Measurements from ENCODE around the gene AQP2.
A peak's percentile ranks its signal among the peaks of the same experiment; 100 is the strongest.

Gene AQP2

GRCh38 chr12:49963976-49964815 is 13.7 kb downstream of the AQP2 start:
- TF ChIP-seq CTCF (IDR thresholded peaks at IDR 0.05; ENCODE audit: low read depth, low read length) = no peak

DNA sequence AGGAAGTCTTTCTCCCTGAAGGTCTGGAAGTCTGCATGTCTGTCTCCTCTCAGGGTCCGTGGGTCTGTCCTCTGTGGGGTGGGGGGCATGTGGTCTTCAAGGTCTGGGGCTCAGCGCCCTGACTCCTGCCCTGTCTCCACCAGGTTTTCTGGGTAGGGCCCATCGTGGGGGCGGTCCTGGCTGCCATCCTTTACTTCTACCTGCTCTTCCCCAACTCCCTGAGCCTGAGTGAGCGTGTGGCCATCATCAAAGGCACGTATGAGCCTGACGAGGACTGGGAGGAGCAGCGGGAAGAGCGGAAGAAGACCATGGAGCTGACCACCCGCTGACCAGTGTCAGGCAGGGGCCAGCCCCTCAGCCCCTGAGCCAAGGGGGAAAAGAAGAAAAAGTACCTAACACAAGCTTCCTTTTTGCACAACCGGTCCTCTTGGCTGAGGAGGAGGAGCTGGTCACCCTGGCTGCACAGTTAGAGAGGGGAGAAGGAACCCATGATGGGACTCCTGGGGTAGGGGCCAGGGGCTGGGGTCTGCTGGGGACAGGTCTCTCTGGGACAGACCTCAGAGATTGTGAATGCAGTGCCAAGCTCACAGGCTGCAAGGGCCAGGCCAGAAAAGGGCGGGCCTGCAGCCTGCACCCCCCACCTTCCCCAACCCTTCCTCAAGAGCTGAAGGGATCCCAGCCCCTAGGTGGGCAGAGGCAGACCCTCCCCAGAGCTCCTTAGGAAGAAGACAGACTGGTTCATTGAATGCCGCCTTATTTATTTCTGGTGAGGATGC is 14.5 kb downstream of the AQP2 start:
- no peak for DNase-seq (ENCODE audit: low read depth, low spot score)
- no peak overlapping the region for H3K4me3 ChIP-seq (ENCODE audit: low read depth, low read length)
- no peak for TF ChIP-seq CTCF (IDR thresholded peaks at IDR 0.05; ENCODE audit: low read depth, low read length)
- in situ Hi-C loops (cut with HindIII; ENCODE audit: low sequenced_read_pairs) = no loop called here

More at GRCh38 chr12:49963976-49964815, 13.7 kb downstream of the AQP2 start:
- in situ Hi-C loops (cut with HindIII; ENCODE audit: low sequenced_read_pairs) = no loop called here
- H3K4me3 ChIP-seq (ENCODE audit: low read depth, low read length) = no peak overlapping the region
- no peak for DNase-seq (ENCODE audit: low read depth, low spot score)

DNA sequence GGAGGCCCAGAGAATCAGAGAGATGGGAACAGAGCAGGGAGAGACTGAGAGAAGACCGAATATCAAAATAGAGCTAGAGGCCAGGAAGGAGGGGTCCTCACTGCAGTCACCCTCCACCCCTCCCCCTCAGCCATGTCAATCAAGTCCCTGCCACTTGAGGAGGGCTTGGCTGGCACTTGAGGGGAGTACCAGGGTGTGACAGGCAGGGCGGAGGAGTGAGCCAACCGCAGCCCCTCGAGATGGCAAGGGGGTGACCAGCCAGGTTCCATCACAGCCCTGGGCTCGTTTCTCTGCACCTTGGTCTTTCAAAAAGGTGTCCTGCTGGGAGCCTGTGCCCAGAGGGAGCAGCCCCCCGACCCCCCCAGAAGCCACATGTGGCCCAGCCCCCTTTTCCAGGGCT is 15.3 kb downstream of the AQP2 start:
- TF ChIP-seq CTCF (IDR thresholded peaks at IDR 0.05; ENCODE audit: low read depth, low read length) = no peak
- in situ Hi-C loops (cut with HindIII; ENCODE audit: low sequenced_read_pairs) = no loop called here
- no peak for DNase-seq (ENCODE audit: low read depth, low spot score)
- no peak overlapping the region for H3K4me3 ChIP-seq (ENCODE audit: low read depth, low read length)

GRCh38 chr12:49966511-49967041 is 16.0 kb downstream of the AQP2 start:
- in situ Hi-C loops (cut with HindIII; ENCODE audit: low sequenced_read_pairs) = no loop called here
- H3K4me3 ChIP-seq (ENCODE audit: low read depth, low read length) = no peak overlapping the region
- no peak for DNase-seq (ENCODE audit: low read depth, low spot score)
- TF ChIP-seq CTCF (IDR thresholded peaks at IDR 0.05; ENCODE audit: low read depth, low read length) = no peak

GRCh38 chr12:49967042-49967776 is 16.7 kb downstream of the AQP2 start:
- in situ Hi-C loops (cut with HindIII; ENCODE audit: low sequenced_read_pairs) = no loop called here
- peak; percentile 95 for TF ChIP-seq CTCF (IDR thresholded peaks at IDR 0.05; ENCODE audit: low read depth, low read length)
- DNase-seq (ENCODE audit: low read depth, low spot score) = peak; percentile 84
- peak overlapping the region; percentile 30 for H3K4me3 ChIP-seq (ENCODE audit: low read depth, low read length)

DNA sequence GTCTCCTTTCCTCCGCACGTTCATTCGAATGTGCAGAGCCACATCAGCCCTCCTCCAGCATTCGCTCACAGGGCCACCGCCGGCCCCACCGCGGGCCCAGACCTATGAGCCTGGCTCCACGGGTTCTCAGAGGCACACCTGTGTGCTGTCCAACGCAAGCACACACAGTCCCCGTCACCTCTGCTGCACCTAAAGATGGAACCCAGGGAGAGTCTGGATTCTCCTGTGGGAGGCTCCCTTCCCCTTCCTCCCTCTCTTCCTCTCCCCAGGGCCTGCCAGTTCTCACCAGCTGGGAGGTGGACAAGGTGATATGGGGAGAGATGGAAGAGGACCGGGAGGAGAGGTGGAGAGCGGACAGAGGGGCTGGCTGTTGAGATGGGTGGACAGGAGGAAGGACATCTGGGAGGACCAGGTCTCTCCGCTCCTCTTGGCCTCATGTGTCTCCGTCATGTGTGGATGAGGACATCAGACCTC is 17.3 kb downstream of the AQP2 start:
- peak overlapping the region; percentile 6 for H3K4me3 ChIP-seq (ENCODE audit: low read depth, low read length)
- no peak for TF ChIP-seq CTCF (IDR thresholded peaks at IDR 0.05; ENCODE audit: low read depth, low read length)
- no peak for DNase-seq (ENCODE audit: low read depth, low spot score)
- in situ Hi-C loops (cut with HindIII; ENCODE audit: low sequenced_read_pairs) = no loop called here

Data from astrocyte of the spinal cord (primary cell).